Measurements from ENCODE around the gene NXN. TPM values are rescaled to one million over a fixed set of nuclear protein-coding genes. Genes with fewer than 3 reads are reported as not detected.
A peak's percentile ranks its signal among the peaks of the same experiment; 100 is the strongest.

NXN gene
- total RNA-seq, 1 donor from 2014 or later: 76.4 TPM

DNA sequence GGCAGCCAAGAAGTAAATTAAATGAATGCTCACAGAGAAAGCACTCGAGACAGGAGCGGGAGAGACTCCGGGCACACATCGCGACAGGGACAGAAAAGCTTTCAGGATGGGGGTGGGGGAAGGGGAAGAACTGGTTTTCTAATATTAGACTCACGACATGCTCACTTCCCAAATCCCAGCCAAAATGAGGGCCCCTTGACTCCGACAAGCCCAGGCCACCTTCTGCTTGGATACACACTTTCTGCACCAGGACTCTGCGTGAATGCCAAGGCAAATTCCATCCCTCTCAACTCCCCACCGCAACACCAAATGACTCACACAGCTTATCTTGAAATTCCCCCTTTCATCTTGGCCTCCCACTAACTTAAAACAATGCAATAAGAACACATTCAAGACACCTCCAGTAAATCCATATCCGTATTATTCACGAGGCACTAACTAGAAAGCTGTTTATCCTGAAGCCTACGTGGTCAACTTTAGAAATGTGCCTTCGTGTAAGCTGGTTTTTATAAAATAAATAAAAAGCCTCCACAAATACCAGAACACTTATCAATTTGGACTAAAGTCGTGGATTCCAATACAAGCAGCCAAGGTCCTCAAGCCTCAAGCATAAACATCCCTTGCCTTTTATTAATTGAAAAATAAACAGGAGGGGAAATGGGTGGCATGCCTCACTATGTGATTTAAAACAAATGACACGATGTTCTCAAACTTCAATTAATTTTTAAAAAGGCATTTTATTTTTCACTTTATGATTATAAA is 46.1 kb downstream of the NXN start:
- no peaks in the 10 kb centered on the region for H3K27me3 Mint-ChIP-seq (ENCODE audit: low read depth)
- TF ChIP-seq CTCF (conservative IDR thresholded peaks at IDR 0.05): no peak
- DNase-seq (ENCODE audit: low read depth, low spot score): no peak
- no peak overlapping the region for H3K4me3 Mint-ChIP-seq
- H3K36me3 Mint-ChIP-seq (ENCODE audit: low read depth): peaks cover 3% of the 10 kb centered on the region
- H3K4me1 Mint-ChIP-seq: peaks cover 50% of the 10 kb centered on the region
- peak overlapping the region; percentile 53 for H3K27ac Mint-ChIP-seq (ENCODE audit: unreplicated experiment)
- H3K9me3 Mint-ChIP-seq: no peaks in the 10 kb centered on the region

DNA sequence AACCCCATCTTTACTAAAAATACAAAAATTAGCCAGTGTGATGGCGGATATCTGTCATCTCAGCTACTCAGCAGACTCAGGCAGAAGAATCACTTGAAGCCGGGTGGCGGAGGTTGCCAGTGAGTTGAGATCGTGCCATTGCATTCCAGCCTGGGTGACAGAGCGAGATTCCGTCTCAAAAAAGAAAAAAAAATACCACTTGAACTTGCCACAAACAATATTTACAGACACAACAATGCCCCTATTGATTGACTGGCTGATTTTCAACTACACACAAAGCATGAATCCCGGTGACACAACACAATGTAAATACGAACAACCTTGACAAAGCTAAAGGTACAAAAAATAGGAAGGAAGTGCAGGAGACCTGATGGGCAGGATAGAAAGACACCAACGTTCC is 49.3 kb downstream of the NXN start:
- H3K4me1 Mint-ChIP-seq: peaks cover 38% of the 10 kb centered on the region
- peaks cover 3% of the 10 kb centered on the region for H3K36me3 Mint-ChIP-seq (ENCODE audit: low read depth)
- no peak overlapping the region for H3K27ac Mint-ChIP-seq (ENCODE audit: unreplicated experiment)
- no peaks in the 10 kb centered on the region for H3K27me3 Mint-ChIP-seq (ENCODE audit: low read depth)
- no peak for DNase-seq (ENCODE audit: low read depth, low spot score)
- no peak for TF ChIP-seq CTCF (conservative IDR thresholded peaks at IDR 0.05)
- no peaks in the 10 kb centered on the region for H3K9me3 Mint-ChIP-seq
- H3K4me3 Mint-ChIP-seq: no peak overlapping the region

GRCh38 chr17:929586-929985 is 50.0 kb downstream of the NXN start:
- Mint-ChIP-seq H3K27ac (ENCODE audit: unreplicated experiment) (no peak overlapping the region), H3K4me1 (peaks cover 39% of the 10 kb centered on the region), H3K36me3 (ENCODE audit: low read depth) (peaks cover 3% of the 10 kb centered on the region), H3K4me3 (no peak overlapping the region), H3K27me3 (ENCODE audit: low read depth) (no peaks in the 10 kb centered on the region), H3K9me3 (no peaks in the 10 kb centered on the region)
- DNase-seq (ENCODE audit: low read depth, low spot score): no peak
- TF ChIP-seq CTCF (conservative IDR thresholded peaks at IDR 0.05): no peak

- Mint-ChIP-seq H3K4me1 (peaks cover 30% of the 10 kb centered on the region), H3K4me3 (no peak overlapping the region), H3K9me3 (no peaks in the 10 kb centered on the region), H3K27me3 (ENCODE audit: low read depth) (no peaks in the 10 kb centered on the region), H3K27ac (ENCODE audit: unreplicated experiment) (peak overlapping the region; percentile 52), H3K36me3 (ENCODE audit: low read depth) (peaks cover 5% of the 10 kb centered on the region)
- no peak for DNase-seq (ENCODE audit: low read depth, low spot score)
- no peak for TF ChIP-seq CTCF (conservative IDR thresholded peaks at IDR 0.05)
Observed at GRCh38 chr17:927611-928461, 51.7 kb downstream of the NXN start.

- no peak for DNase-seq (ENCODE audit: low read depth, low spot score)
- H3K27ac Mint-ChIP-seq (ENCODE audit: unreplicated experiment): no peak overlapping the region
- H3K4me3 Mint-ChIP-seq: no peak overlapping the region
- no peak for TF ChIP-seq CTCF (conservative IDR thresholded peaks at IDR 0.05)
- H3K27me3 Mint-ChIP-seq (ENCODE audit: low read depth): no peaks in the 10 kb centered on the region
- peaks cover 7% of the 10 kb centered on the region for H3K36me3 Mint-ChIP-seq (ENCODE audit: low read depth)
- peaks cover 33% of the 10 kb centered on the region for H3K4me1 Mint-ChIP-seq
- no peaks in the 10 kb centered on the region for H3K9me3 Mint-ChIP-seq
Observed at GRCh38 chr17:925817-926216, 53.8 kb downstream of the NXN start.

Measured in neural crest cell (in vitro differentiated cells).